ENCODE measurements around the gene SUGCT.

The SUGCT gene

DNA sequence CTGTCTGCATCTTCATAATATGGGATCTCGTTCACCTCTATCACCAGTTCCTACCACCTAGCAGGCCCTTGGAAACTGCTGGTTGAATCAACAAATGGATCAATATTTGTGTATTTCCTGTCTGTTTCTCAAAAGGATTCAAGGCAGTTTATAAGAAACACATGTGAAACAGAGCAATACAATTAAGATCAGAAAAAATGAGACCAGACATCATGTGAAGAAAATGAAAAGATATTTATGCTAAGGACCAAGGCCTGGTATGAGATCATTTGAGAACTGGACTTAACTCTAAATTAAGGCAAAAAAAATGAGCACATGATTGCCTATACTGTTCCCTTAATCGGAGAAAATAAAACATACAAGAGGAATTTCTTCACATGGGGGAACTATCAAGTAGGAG is 589.0 kb downstream of the SUGCT start:
- no peak for DNase-seq
- no peak for ATAC-seq

DNA sequence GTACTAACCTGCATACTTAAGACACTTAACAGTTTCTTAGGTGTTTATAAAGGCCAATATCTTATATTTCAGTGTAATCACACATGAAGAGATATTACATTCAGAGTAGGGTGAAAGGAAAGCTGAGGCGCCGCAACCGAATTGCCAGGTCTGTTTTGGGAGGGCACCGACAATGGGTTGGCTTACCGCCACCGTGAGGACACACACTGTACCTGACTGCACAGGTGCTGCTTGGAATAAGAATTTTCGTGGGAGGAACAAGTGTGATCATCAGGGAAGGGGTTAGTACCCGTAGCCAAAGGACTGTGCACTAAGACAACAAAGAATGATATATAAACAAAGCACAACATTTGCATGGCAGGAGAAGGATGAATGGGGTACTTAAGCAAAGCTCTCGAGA is 591.8 kb downstream of the SUGCT start:
- ATAC-seq (no peak), DNase-seq (no peak)

DNA sequence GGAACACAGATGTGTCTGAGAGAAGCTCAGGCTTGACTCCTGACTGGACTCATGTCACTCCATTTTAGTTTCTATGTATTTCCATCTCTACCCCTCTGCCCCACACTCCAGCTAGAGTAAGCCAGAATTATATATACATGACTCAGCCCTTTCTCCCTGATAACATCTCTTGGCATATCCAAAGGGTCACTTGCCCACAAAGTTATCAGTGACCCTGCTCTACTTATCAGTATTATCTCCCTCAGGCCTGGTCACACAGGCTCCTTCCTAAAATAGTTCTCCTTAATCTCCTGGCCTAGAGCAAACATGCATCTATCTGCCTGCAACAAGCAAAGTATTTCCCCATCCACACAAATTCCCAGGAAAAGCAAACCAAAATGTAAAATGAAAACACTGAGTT is 598.3 kb downstream of the SUGCT start:
- ATAC-seq (no peak), DNase-seq (no peak)

DNA sequence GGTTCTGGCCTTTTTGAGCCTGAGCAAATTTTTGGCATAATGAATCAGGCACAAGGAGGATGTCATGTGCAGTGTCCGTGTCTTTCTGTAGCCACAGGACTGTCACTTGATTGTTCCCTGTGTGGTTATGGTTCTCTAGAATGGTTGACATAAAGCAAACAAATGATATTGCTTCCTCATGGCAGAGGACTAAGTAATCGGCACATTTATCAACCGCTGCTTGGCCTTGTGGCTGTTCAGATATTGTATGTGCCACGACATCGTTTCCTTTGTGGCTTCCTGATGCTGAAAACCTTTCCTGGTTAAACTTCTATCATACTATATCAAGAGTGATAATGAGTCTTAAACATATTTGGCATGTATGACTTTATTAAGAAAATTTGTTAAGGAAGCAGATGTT is 598.8 kb downstream of the SUGCT start:
- ATAC-seq: no peak
- no peak for DNase-seq

DNA sequence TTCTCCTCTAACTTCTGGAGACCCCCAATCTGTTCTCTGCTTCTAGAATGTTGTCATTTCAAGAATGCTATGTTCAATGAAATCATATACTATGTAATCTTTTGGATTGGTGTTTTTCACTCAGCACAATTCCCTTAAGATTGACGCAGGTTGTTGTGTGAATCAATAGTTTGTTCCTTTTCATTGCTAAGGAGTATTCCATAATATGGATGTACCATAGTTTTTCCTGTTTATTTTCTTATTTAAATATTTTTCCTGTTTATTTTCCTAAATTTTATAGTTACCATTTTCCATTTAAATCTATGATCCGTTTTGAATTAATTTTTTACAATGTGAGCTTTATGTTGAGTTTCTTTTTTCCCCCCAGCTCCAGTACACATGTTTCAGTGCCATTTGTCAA is 604.5 kb downstream of the SUGCT start:
- ATAC-seq: no peak

DNA sequence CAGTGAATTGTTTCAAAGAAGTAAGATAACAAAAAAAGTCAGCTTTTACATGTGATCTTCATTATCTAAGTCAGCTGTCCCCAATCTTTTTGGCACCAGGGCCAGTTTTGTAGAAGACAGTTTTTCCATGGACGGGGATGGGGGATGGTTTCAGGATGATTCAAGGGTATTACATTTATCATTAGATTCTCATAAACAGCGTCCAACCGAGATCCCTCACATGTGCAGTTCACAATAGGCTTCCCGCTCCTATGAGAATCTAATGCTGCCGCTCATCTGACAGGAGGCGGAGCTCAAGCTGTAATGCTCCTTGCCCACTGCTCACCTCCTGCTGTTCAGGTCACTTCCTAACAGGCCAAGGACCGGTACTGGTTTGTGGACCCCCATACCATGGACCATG is 607.5 kb downstream of the SUGCT start:
- no peak for DNase-seq
- no peak for ATAC-seq

More for the DNA sequence above, 604.5 kb downstream of the SUGCT start:
- DNase-seq: no peak

DNA sequence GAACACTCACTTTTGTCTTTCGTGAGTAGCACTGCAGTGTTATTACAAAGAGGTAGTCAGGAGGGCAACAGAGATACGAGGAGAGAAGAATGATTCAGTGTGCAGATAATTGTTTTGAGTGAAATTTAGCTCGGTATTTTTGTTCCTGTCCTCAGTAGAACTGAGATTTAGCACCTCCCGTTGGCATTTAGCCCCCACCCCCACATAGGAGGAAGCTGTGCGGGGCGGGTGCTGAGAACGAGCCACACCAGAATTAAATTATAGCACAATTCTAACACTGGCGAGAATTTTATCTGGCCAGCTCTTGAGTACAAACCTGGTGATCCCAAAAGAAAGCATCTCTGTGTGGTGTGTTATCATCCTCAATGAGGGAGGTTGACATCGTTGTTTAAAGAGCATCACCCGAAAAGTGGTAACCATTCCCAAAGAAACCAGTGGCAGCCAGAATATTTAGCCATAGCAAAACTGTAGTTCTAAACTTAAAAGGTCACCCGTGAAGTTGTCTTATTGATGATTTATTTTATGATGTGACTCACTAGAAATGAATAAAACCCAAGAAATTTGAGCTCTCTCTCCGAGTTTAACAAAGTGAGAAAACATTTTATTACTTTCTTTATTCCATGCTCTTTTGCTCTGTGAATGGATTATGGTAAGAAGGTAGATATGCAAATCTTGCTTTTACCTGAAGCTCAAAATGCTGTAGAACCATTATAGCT is 612.2 kb downstream of the SUGCT start:
- no peak for ATAC-seq
- DNase-seq: no peak

DNA sequence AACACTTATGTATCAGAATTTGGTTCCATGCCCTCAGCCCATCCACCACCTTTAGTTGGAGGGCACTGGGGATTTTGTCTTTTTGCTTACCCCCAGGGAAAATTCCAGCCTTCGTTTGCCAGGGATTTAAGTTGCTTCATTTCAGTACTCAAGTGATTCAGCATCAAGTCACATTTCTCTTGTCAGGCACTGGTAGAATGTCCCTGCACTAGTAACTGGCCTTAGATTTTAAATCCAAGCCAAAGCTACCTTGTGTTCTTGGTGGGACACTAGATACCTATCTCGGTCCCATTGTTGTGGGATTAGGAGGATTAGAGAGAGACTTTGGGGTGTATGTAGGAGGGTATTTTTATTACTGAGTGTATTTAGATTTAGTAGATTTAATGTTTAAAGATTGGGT is 613.1 kb downstream of the SUGCT start:
- DNase-seq (no peak), ATAC-seq (no peak)

DNA sequence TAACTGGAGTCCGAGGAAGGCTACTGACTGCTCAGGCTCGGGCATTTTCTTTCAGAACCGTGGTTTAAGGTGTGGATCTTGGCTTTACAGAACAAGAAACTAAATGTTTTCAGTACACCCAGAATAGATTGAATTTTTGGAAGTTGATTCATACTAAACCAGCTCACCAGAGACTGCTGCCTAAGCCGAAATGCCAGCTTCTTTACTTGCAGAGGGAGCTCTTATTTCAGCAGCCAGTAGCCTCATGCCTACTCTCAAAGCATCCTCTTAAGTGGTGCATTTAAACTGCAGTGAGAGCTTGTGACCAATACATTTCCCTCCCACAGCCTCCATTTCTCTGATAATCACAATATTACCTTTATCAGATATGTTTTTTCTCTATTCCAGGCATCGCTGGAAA is 615.1 kb downstream of the SUGCT start:
- ATAC-seq (no peak), DNase-seq (no peak)

DNA sequence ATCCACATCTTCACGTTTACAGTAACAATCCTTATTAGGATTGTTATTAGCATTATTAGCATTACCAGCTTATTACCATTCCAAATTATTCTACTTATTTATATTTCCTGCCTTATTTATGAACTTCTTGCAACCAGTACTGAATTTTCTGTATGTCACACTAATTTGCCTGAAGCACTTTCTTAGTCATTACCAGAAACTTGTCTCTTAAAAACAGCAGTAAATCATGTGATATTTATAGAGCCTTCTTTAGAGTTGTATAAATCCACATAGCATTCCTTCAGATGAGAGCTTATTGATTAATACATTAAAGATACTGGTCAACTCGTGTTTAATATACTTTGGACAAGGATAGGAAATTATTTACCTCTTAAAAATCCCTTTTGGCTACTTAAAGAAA is 618.6 kb downstream of the SUGCT start:
- ATAC-seq: no peak
- no peak for DNase-seq

DNA sequence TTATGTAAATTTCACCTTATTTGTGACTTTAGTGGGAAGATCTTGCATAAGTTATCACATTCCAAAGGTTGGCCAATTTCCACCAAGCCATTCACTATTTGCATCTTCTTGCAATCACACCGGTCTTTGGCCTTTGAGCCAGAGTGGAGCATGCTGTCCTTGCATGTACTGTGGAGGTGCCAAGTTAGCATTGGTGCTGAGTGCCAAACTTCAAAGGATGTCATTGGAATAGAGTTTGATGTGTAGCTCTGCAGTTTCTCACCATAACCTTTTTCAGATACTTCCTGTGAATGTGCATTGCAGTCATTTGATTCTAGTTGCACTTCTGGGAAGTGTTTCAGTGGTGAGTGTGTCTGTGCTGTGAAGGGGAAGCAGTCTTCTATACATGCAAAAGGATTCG is 620.6 kb downstream of the SUGCT start:
- ATAC-seq (no peak), DNase-seq (no peak)

DNA sequence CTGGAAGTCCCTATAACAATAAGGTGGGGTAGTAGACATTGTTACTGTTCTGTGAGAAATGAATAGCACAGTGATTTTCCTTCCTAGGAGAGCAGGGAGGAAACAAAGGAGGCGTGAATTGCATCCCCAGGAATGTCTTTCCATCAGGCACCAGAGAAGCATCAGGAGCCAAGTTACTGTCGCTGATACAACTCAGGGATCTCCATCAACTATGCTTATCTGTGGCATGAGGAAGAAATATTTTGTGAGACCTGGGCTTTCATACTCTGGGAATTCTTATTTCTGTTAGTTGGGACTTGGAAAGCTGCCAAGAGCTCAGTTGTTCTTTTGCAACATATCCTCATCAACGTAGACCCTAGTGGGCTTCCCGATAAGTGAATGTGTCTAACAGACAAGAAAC is 622.3 kb downstream of the SUGCT start:
- ATAC-seq (no peak), DNase-seq (no peak)

DNA sequence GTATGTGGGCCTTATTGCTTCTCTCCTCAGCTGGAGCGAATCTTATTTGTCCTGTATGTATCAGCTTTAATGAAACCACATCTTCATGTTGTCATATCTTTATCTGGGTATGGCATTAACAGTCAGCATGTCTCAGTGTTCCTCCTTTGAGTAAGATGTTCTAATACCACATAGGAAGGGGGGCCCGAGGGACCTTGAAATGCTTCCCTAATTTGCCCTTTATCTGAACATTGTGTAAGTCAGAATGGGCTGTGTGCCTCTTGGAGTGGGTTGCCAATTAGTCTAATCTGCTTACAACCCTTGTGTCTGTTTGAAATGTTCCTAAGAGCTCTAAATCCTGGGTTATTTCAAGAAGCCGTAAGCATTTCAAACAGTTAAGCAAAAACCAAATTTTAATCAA is 623.8 kb downstream of the SUGCT start:
- no peak for ATAC-seq

DNA sequence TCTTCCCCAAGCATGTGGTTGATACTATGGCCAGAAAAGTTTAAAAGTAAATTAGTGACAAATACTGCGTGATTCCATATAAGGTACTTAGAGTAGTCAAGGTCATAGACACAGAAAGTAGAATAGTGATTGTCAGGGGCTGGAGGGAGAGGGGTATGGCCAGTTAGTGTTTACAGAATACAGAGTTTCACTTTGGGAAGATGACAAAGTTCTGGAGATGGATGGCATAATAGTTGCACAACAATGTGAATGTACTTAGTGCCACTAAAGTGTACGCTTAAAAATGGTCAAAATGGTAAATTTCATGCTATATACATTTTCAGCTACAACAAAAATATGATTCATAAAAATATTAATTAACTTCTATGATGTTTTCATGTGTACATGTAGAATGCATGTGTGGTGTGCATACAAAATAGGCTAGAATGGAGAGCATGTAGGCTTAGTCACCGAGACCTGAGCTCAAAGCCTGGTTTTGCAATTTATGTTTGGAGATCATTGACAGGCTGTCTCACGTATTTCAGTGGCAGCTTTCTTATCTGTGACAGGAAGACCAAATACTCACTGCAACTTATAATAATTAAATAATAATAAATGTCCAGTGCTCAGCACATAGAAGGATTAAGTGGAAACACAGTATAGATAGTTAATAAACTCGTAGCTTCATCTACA is 625.6 kb downstream of the SUGCT start:
- ATAC-seq (no peak), DNase-seq (no peak)

More for the DNA sequence above, 623.8 kb downstream of the SUGCT start:
- DNase-seq: no peak

DNA sequence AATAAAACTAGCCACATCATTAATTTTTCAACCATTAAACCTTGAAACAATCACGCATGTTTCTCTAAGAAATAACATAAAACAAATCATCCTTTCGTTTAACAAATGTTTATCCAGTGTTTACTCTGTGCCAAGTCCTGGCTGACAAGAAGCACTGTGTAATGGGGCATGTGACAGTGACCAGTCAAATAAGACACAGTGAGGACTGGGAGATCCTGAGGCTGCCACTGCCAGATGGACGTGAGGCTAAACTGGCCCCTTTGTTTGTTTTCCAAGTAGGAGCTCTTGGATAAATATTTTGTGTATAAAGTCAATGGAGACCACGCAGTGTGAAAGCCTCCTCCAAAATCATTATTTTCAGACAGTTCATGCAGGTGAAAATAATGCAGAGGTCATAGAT is 626.2 kb downstream of the SUGCT start:
- ATAC-seq: no peak

DNA sequence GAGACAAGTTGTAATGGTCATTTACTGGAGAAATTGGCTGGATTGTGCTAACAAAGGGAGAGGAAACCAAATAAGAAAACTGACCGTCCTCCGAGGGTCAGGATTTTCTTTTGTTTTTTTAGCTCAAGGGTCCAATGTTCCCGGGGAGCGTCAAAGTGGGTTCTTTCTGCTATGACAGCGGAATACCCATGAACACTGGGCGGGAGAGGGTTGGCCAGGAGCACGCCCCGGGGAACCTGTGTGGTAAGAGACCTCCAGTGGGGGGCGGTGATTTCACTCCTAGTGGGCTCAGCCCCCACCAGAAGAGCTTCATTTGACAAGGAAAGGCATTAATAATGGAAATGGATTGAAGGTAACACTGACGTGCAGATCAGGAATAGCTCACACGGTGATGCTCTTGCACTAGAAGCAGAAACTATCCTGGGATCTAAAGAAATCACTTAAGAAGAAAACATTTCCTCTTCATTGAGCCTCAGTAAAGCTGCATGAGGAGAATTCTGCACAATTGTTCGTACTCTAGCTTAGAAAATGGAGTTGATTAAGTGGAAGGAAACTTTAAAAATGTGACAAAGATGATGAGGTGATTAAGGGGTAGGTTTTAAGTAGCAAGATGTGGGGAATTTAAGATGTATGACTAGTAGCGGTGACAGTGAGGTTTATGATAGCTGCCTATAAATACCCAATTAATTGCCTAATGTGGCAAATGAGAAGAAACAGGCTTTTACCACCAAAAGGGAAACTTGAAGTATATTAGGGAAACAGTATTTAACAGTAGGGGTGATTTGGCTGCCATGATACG is 627.2 kb downstream of the SUGCT start:
- no peak for ATAC-seq
- DNase-seq: no peak

More for the DNA sequence above, 626.2 kb downstream of the SUGCT start:
- DNase-seq: no peak

DNA sequence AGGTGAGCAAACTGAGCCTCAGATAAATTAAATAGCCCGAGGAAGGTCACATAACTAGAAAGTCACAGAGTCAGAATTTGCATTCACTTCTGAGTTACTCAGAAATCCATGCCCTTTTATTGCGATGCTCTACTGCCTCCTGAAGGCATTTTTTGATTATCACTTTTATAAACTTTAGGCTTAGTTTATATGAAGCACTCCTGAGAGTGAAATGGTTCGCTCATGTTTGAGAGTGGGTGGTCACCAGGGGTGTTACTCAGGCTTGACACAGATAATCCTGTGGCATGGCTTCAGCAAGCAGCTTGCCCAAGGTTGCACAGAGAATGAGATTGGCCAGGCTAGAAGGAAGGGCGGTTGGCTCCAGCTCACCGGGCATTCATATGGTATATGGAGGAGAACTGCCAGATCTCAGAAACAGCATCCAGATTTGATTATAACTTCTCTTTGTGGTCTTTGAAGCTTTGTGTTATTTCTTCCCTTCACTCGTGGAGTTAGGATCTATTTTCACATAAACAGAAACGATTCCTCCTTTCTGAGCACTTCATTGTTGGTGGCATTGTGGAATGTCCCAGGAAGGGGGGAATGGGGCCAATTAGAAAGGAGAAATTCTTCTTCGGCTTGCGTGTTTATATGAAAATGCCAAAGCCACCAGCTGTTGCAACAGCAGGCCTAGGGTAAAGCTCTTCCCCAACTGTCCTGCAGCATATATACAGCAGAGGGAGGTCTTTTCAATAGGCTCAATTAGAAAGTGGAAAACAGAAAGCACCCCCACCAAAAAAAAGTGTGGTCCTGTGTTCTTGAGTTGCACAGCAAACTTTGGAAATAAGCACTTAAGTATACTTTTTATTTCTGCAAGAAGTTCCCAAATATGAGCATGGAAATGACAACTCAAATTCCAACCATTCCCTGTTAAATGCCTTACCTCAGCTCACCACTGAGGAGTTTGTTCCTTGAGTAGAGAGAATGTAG is 628.8 kb downstream of the SUGCT start:
- no peak for ATAC-seq
- DNase-seq: no peak

DNA sequence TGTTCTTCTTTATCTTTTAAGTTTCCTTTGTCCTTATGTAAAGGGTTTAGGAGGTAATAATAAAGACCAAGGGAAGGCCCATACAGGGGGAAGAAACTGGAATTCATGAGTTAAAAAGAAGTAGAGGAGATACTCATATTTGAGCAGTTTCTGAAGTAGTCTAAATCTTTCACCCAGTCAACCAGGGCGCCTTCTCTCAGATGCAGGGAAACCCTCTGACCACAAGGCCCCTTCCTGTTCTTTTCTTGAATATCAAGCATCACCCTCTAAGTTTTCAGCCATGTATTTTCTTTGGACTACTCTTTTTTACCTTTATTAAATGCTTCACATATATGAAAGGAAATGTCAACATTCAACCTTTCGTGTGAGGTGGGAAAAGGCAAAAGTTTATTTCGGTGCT is 630.8 kb downstream of the SUGCT start:
- DNase-seq (no peak), ATAC-seq (no peak)

DNA sequence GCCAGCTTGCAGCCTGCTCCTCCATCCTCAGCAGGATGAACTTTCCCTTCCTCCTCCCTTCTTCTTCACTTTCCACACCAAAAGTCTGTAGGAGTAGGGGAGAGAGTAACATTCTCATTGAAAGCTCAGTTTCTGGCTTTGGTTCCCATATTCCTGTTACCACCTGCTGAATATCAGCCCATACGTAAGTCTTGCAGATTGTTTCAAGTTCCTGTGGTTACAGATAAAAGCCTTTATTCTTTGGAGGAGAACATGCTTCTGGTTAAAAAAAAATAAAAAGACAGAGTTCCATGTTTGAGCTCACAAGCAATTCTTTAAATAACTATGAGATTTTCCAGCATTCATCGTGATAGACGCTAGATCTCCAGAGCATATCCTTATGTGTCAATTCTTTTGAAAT is 637.3 kb downstream of the SUGCT start:
- no peak for ATAC-seq
- DNase-seq: no peak

DNA sequence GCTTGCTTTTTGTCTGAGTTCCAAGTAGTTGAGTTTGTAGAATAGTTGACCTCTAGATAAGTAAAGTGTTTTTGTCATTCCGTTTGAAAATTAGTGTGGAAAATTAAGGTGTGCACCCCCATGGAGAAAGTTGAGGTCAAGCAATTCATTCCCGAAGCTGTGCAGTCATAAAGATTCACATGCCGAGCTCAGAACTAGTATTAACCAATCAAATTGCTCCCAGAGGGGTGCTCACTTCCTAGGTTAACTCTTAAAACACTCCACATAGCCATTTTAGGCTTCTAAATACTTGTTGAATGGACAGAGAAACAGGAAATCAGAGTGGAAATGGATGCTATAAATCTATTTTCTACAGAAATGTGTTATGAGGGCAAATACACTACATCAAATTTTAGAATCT is 638.9 kb downstream of the SUGCT start:
- no peak for ATAC-seq
- DNase-seq: no peak

DNA sequence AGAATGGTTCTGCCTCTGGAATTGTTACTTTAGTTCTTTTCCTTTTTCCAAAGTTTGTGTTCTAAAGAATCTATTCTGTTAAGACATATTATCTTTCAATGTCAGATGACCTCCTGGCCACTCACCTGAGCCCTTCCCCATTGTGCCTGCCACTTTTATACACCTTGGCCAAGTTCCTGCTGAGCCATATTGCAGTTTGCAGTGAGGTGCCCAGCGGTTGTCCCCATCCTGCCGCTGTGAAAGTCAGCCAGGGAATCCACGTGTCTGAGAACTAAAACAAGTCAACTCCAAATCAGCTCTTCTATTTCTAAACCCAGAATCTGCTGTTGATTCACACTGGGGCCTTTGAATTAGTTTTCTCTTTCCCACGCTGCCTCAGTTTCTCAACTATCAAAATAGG is 641.1 kb downstream of the SUGCT start:
- no peak for ATAC-seq
- no peak for DNase-seq

DNA sequence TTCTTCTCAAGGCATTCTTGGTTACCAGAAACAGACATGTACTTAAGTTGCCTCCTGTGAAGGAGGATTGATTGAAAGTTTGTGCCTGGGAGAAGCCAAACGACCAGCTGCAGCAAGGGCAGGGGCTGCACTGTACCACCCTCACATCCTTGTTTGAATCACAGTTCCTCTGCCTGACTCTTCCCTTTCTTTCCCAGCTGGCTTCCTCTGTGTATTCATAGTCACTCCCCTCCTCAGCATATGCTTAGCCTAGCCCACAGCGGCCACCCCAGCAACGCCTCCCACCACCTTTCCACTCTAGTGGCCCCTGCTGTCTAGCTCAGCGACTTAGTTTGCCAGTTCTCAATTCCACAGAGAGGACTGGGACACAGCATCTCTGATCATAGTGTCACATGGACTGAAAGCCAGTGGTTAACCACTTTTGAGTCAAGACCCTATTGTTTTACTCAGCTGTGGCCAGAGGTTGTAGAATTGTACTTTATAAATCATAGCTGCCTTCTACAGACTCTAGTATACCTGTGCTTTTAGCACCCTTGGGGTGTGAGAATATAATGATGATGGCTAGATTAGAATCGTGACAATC is 643.0 kb downstream of the SUGCT start:
- DNase-seq (no peak), ATAC-seq (peak; percentile 61)
